ACC112 (cell line): ENCODE results near the gene OAT.
"Not testable (repeated sequence)": the region's sequence is repeated elsewhere in the genome, so short reads cannot be mapped to it uniquely, and the experiment has no call there.

ENCODE experiments used
- H2AFZ ChIP-seq: fragments of 200-600 bp; sonication (generic); one replicate; pipeline ENCODE4 v1.6.0; 2017; ENCODE audit warnings: antibody characterized with exemption, low read length; ENCODE audit not compliant: unreplicated experiment
- H3K27ac ChIP-seq: fragments of 200-600 bp; sonication (generic); 2 replicates; pipeline ENCODE4 v1.5.1; 2014; ENCODE audit warnings: low read depth, mild to moderate bottlenecking, antibody characterized with exemption, low read length, moderate library complexity
- H3K27me3 ChIP-seq: fragments of 200-600 bp; sonication (generic); 2 replicates; pipeline ENCODE4 v1.6.1; 2014; ENCODE audit warnings: mild to moderate bottlenecking, antibody characterized with exemption, low read length, moderate library complexity, mixed read lengths; ENCODE audit not compliant: insufficient read depth
- H3K36me3 ChIP-seq: fragments of 200-600 bp; sonication (generic); 2 replicates; pipeline ENCODE4 v1.6.1; 2016; ENCODE audit warnings: mild to moderate bottlenecking, antibody characterized with exemption, low read length, moderate library complexity, mixed read lengths; ENCODE audit not compliant: insufficient read depth
- H3K4me1 ChIP-seq: fragments of 200-600 bp; sonication (generic); one replicate; pipeline ENCODE4 v1.6.1; 2016; ENCODE audit warnings: low read length, mixed read lengths; ENCODE audit not compliant: insufficient read depth, unreplicated experiment, control insufficient read depth
- H3K4me3 ChIP-seq: fragments of 200-600 bp; sonication (generic); 2 replicates; pipeline ENCODE4 v1.5.1; 2014; ENCODE audit warnings: mild to moderate bottlenecking, low read depth, low read length
- H3K79me2 ChIP-seq: fragments of 200-600 bp; sonication (generic); one replicate; pipeline ENCODE4 v1.6.0; 2016; ENCODE audit warnings: low read length; ENCODE audit not compliant: control insufficient read depth, unreplicated experiment, insufficient read depth

Gene OAT

DNA sequence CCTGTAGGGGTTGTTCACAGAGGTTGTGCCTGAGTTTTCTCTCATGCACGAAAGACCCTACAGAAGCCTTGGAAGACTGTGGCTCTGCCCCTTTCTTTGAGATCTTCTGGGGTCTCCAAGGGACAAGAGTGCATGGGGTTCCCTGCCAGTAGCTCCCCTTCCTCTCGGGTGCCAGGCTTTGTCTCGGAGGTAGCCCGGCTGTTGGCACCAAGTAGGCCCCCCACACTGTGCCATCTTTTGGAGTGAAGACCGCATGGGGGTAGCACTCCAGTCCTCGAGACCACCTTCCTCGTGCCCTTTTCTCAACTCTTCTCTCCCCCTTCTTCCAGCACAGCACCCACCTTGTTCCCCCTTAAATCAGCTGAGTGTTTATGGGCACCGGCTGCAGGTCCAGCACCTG is 41.6 kb downstream of the OAT start:
- no peak overlapping the region for H3K27ac ChIP-seq
- H3K4me1 ChIP-seq, result no peaks in the 10 kb centered on the region
- H3K79me2 ChIP-seq, result no peaks in the 10 kb centered on the region
- no peak overlapping the region for H3K4me3 ChIP-seq
- no peak overlapping the region for H2AFZ ChIP-seq
- H3K36me3 ChIP-seq, result no peaks in the 10 kb centered on the region
- H3K27me3 ChIP-seq, result peaks cover 38% of the 10 kb centered on the region

DNA sequence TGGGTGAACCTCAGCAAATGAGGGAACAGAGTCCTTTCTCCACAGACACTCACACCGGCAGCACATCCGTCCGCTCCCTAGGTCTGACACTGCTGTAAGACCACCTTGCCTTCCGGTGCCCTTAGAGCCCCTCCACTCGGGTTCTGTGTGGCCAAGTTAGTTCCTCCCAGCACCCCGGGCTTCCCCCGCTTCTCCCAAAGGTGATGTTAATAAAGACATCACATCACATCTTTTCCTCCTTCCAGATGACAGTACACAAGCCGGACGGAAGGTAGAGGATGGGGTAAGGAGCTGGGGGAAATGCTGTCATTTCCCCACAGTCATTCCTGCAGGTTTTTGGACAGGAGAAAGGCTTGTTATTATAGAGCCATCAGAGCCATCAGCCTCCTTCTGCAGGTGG is 42.3 kb downstream of the OAT start:
- Histone ChIP-seq H3K4me3 (no peak overlapping the region), H2AFZ (no peak overlapping the region), H3K4me1 (no peaks in the 10 kb centered on the region), H3K36me3 (no peaks in the 10 kb centered on the region), H3K79me2 (no peaks in the 10 kb centered on the region), H3K27ac (no peak overlapping the region), H3K27me3 (peaks cover 41% of the 10 kb centered on the region)

DNA sequence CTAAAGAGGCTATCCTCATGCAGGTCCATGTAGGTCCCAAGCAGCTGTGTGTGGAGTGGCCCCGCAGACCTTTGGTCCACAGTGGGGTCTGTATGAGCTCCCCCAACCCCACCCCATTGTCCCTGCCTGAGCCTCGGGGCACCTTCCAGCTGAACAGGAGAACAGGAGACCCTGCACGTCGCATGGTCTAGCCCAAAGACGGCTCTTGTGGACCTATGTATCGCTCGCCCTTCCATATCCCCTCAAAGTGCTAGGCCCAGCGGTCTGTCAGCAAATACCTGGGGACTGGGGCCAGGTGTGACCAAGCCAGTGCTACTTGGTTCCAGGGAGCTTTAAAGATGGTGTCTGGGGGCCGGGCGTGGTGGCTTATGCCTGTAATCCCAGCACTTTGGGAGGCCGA is 43.0 kb downstream of the OAT start:
- peaks cover 41% of the 10 kb centered on the region for H3K27me3 ChIP-seq
- H3K27ac ChIP-seq, result no peak overlapping the region
- no peaks in the 10 kb centered on the region for H3K79me2 ChIP-seq
- H2AFZ ChIP-seq, result no peak overlapping the region
- H3K36me3 ChIP-seq, result no peaks in the 10 kb centered on the region
- H3K4me3 ChIP-seq, result no peak overlapping the region
- no peaks in the 10 kb centered on the region for H3K4me1 ChIP-seq

DNA sequence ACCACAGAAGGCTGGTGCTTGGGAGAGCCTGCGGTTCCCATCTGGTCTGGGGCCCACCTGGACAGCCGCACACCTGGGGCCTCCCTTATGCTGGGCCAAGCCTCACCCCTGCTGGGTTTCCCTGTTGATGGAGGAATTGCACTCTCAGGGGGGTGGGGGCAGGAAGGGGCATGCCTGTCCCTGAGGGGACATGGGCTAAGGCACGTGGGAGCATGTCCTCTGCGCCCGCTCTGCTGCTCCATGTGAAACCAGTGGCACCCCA is 43.4 kb downstream of the OAT start:
- H3K27ac ChIP-seq, result no peak overlapping the region
- no peaks in the 10 kb centered on the region for H3K4me1 ChIP-seq
- H3K36me3 ChIP-seq, result no peaks in the 10 kb centered on the region
- no peak overlapping the region for H2AFZ ChIP-seq
- H3K4me3 ChIP-seq, result no peak overlapping the region
- H3K27me3 ChIP-seq, result peaks cover 41% of the 10 kb centered on the region
- no peaks in the 10 kb centered on the region for H3K79me2 ChIP-seq

DNA sequence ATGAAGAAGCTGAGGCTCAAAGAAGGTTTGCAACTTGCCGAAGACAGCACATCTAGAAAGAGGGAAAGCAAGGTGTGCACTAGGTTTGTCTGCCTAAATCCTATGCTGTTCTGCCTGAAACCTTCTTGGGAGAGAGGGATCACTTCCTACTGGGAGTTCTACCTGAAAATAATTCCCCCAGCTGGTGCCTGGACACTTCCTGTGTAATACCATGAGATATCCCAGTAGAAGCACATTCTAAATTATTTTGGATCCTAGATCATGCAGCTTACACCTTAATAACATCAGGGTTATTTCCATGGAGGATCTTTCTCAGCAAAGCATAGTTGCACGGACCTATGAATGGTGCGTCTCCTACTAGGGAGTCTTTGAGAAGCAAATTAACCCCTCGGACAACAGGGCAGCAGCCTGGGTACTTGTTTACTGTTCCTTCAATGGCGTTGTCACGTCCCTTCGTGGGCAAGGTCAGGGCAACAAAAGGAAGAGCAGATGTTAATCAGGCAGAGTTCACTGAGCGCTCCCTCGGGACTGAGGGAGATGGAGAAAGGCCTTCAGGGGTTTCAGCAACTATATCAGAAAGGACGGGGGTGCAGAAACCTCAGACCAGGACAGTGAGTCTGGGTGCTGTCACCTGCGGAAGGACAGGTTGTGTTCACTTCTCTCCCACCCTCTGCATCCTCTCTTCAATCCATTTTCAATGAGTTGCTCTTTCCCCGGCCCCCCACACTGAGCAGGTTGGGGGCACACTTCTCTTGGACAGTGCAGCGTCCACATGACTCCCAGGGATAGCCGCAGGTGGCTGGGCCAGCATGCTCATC is 44.0 kb downstream of the OAT start:
- Histone ChIP-seq H3K79me2 (no peaks in the 10 kb centered on the region), H3K4me3 (no peak overlapping the region), H3K4me1 (no peaks in the 10 kb centered on the region), H3K27ac (no peak overlapping the region), H2AFZ (no peak overlapping the region), H3K27me3 (peaks cover 39% of the 10 kb centered on the region), H3K36me3 (no peaks in the 10 kb centered on the region)

DNA sequence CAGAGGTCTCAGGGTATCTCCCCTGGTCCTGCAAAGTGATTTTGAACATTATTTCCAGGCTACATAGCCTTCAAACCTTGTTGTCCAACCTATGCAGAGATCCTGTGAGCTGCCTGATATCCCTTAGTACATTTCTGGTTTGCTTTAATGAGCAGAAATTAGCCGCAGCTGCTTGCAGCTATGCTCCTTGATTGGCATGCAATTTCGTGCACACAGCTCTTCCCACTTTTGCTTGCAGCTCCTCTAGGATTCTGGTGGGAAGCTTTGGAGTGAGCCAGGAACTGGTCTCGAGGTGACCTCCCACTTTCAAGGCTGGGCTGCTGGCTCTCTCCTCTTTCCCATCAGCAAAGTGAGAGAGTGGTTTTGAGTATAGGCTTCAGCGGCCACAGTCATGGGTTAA is 45.8 kb downstream of the OAT start:
- Histone ChIP-seq H3K79me2 (no peaks in the 10 kb centered on the region), H2AFZ (no peak overlapping the region), H3K4me1 (no peaks in the 10 kb centered on the region), H3K4me3 (no peak overlapping the region), H3K27me3 (peaks cover 39% of the 10 kb centered on the region), H3K36me3 (no peaks in the 10 kb centered on the region), H3K27ac (no peak overlapping the region)

DNA sequence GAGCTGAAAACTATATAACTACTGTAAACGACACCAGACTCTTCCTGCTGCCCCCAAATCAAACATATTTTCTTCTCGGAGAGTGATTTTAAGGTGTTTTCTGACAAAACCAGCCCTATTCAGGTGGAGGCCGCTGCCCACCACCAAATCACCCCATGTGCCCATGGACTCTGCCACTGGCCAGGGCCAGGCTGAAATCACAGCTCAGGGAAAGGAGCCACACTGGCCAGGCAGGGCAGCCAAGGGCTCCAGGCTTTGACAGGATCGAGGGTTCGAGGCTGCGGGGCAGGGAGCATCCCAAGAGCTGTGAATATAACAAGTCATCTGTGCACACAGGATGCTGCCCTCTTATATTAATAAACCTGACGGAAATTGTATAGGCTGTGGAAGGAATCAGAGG is 48.3 kb downstream of the OAT start:
- Histone ChIP-seq H3K4me1 (no peaks in the 10 kb centered on the region), H3K4me3 (no peak overlapping the region), H3K27me3 (peaks cover 42% of the 10 kb centered on the region), H3K27ac (no peak overlapping the region), H3K79me2 (no peaks in the 10 kb centered on the region), H2AFZ (no peak overlapping the region), H3K36me3 (no peaks in the 10 kb centered on the region)

DNA sequence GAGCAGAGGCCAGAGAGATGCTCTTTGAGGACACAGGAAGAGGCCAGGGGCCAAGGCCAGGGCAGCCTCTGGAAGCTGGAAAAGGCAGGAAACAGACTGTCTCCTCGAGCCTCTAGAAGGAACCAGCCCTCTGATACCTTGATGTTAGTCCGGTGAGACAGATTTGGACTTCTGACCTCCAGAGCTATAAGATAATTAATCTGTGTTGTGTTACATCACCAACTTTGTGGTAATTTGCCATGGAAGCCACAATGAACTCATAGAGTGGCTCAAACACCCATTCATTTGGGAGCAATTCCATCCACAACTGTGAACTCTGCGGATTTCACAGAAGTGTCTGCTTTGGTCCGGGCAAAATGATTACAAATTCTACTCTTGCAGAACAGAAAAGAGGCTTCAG is 48.7 kb downstream of the OAT start:
- no peaks in the 10 kb centered on the region for H3K4me1 ChIP-seq
- H3K36me3 ChIP-seq, result no peaks in the 10 kb centered on the region

DNA sequence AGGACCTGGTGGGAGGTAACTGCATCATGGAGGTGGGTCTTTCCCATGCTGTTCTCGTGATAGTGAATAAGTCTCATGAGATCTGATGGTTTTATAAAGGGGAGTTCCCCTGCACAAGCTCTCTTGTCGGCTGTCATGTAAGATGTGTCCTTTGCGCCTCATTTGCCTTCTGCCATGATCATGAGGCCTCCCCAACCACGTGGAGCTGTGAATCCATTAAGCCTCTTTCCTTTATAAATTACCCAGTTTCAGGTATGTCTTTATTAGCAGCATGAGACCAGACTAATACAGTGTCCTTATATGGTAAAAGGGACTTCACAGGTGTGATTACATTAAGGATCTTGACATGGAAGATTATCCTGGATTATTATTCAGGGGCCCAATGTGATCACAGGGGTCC is 49.2 kb downstream of the OAT start:
- H3K79me2 ChIP-seq, H3K4me3 ChIP-seq, H2AFZ ChIP-seq, H3K4me1 ChIP-seq, H3K36me3 ChIP-seq, H3K27ac ChIP-seq: not testable (repeated sequence)
- peaks cover 42% of the 10 kb centered on the region for H3K27me3 ChIP-seq

More for the DNA sequence above, 48.7 kb downstream of the OAT start:
- no peak overlapping the region for H3K27ac ChIP-seq
- no peaks in the 10 kb centered on the region for H3K79me2 ChIP-seq
- H2AFZ ChIP-seq, result no peak overlapping the region
- H3K4me3 ChIP-seq, result no peak overlapping the region
- peaks cover 42% of the 10 kb centered on the region for H3K27me3 ChIP-seq

DNA sequence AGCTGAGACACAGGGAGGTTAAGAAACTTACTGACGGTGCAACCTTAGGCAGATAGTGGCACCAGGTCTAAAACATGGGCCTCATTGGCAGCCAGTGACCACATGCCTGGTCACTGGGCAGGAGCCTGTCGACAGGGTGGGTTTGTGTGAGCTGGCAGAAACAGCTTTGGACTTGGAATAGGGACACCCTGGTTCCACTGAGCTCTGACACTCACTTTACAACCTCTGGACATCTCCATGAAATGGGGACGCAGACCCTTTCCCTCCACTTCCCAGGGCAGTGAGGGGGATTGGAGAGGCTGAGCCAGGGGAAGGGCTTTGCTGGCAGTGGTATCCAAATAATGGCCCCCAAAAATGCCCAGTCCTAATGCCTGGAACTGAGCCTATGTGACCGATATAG is 49.7 kb downstream of the OAT start:
- Histone ChIP-seq H3K27me3 (peaks cover 42% of the 10 kb centered on the region), H3K79me2 (no peaks in the 10 kb centered on the region), H3K4me3 (no peak overlapping the region), H3K4me1 (no peaks in the 10 kb centered on the region), H3K36me3 (no peaks in the 10 kb centered on the region), H2AFZ (no peak overlapping the region), H3K27ac (no peak overlapping the region)

DNA sequence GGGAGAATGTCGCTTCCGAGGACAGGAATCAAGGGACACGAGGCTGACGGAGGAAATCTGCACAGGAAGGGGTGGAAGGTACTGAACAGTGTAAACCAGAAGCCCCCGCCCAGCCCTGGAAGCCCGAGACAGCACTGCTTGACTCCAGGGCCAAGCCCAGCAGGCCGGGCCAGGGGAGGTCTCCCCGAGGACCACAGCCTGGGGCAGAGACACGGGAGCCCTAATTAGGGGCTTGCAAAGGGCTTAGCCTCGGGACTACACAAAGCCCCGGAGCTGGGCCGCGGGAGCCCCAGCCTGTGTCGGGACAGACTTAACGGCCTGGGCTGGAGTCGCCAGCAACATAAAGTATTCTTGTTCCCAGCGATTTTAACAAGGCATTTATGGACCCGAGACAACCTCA is 50.8 kb downstream of the OAT start:
- Histone ChIP-seq H3K27ac (no peak overlapping the region), H2AFZ (no peak overlapping the region), H3K4me1 (no peaks in the 10 kb centered on the region), H3K79me2 (no peaks in the 10 kb centered on the region), H3K36me3 (no peaks in the 10 kb centered on the region), H3K4me3 (no peak overlapping the region), H3K27me3 (peaks cover 33% of the 10 kb centered on the region)
